ENCODE results near the gene DYNC1LI2.
A peak's percentile ranks its signal among the peaks of the same experiment; 100 is the strongest.
"Not testable (repeated sequence)": the region's sequence is repeated elsewhere in the genome, so short reads cannot be mapped to it uniquely, and the experiment has no call there.

The DYNC1LI2 gene

GRCh38 chr16:66751303-66751991 lies at the start of gene DYNC1LI2:
TSS of gene DYNC1LI2 (minus strand) at chr16:66751609. CDS start at chr16:66751591, 18 bp downstream.
- peak; percentile 80 for DNase-seq

GRCh38 chr16:66800856-66801255 lies 49.4 kb upstream of the DYNC1LI2 start:
- DNase-seq: no peak

GRCh38 chr16:66798161-66798560 lies 46.8 kb upstream of the DYNC1LI2 start:
- no peak for DNase-seq

DNA sequence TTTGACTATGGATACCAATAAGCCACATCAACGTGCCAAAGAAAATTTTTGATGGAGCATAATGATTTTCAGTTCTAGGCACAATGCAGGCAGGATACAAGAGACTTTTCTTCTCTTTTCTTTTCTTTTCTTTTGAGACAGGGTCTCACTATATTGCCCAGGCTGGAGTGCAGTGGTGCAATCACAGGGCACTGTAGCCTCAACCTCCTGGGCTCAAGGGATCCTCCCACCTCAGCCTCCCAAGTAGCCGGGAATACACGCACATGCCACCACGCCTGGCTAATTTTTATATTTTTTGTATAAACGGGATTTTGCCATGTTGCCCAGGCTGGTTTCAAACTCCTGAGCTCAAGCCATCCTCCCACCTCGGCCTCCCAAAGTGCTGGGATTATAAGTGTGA lies 42.6 kb upstream of the DYNC1LI2 start:
- DNase-seq: not testable (repeated sequence)

DNA sequence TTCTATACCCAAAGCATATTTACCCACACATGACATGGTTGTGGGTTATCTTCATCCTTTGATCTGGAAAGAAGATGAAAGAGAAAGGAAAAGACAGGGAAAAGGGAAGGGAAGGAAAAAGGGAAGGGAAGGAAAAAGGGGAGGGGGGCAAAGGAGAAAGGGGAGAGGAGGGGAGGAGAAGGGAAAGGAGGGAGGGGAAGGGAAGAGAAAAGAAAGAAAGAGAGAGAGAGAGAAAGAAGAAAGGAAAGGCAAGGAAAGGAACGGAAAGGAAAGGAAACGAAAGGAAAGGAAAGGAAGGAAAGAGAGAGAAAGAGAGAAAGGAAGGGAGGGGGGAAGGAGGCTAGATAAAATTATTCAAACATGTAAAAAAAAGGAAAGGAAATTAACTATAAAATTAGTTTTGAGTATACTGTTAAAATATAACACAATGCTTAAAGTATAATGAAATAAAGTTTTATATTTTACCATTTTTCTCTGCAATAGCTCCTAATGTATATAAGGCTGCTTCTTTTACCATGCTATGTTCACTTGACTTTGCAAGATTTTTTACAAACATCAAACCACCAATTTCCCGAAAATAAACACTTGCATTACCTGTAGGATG lies 38.8 kb upstream of the DYNC1LI2 start:
- no peak for DNase-seq

DNA sequence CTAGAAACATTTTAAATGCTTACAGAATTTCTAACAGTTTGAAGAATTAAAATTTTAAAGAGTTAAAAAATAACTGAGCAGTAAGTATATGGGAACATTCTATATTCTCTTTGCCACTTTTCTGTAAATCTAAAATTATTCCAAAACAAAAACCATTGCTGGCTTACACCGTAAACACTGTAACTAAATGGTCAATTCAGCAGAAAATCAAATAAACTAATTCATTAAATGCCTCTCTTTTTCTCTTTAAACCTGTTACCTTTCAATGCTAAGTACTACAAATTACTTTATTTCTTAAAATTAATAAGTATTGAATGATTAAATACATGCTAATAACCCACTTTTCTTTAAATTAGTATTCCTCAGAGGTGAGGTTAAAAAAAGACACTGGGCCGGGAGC lies 36.0 kb upstream of the DYNC1LI2 start:
- no peak for DNase-seq

GRCh38 chr16:66786551-66786950 lies 35.1 kb upstream of the DYNC1LI2 start:
- DNase-seq: no peak

- no peak for DNase-seq
These were observed 25.0 kb upstream of the DYNC1LI2 start for GRCh38 chr16:66776457-66776856.

DNA sequence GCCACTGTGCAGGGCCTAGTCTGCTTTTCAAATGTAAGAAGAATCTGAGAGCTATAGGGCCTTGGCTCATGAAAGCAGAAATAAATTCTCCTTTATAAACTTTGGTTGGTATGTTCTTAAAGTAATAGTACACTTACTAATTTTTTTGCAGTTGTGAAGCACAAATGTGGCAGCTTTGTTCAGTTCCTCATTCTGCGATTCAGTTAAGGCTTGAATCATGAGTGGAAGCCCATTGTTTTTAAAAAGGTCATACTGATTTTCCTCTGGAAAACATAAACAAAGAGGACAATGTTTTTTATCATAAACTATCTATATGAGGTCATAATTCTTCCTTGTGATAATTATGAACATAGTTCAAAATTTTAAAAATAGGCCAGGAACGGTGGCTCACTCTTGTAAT lies 23.6 kb upstream of the DYNC1LI2 start:
- DNase-seq: no peak

- DNase-seq: no peak
These were observed 6.7 kb upstream of the DYNC1LI2 start for GRCh38 chr16:66758086-66758485.

- no peak for DNase-seq
These were observed 3.4 kb upstream of the DYNC1LI2 start for GRCh38 chr16:66754819-66755218.

GRCh38 chr16:66754211-66754610 lies 2.8 kb upstream of the DYNC1LI2 start:
- DNase-seq: no peak

- no peak for DNase-seq
These were observed 1.5 kb upstream of the DYNC1LI2 start for GRCh38 chr16:66752958-66753357.

DNA sequence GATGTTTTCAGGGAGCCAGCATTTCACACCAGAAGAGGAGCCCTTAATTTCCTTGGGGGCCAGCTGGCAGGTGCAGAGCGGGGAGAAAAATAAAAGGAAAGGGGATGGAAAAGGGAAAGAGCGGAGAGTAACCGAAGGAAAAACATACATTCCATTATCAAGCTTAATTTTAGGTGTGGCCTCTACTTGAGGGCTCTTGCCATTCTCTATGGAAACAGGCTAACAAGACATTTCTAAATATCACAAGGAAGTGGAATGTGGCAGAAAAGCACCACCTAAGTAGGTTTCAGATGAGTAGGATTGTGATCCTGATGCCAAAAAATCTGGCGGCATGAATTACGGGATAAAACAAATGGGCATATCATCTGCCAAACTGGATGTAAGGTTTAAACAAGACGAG lies 970 bp upstream of the DYNC1LI2 start:
- DNase-seq: no peak

DNA sequence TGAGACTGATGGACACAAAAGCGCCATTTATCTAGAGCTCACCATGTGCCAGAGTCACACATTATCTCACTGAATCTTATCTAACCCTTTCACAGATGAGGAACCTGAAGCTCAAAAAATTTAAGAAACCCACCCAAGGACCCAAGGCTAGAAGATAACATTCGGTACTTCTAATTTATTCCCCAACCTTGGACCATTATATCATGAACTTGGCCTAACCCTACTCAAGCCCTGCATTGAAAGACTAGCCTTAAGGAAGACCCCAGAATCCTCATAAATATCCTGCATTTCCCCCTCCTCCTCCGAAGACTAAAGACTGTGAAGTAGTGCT lies 548 bp upstream of the DYNC1LI2 start:
- DNase-seq: no peak

DNA sequence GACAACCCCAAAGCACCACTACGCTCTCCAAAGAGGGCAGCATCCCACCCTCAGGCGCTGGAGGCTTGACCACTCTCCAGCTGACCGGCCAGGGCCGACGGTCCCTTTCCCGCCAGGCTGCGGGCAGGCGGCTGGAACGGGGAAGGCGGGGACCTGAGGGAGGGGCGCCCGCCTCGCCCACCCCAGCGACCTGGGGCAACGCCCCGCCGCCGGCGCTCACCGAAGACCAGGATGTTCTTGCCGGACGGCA lies 431 bp downstream of the DYNC1LI2 start:
- DNase-seq: peak; percentile 15

GRCh38 chr16:66750279-66751052 lies 943 bp downstream of the DYNC1LI2 start:
- DNase-seq: no peak

GRCh38 chr16:66746682-66747081 lies 4.7 kb downstream of the DYNC1LI2 start:
- DNase-seq: no peak

DNA sequence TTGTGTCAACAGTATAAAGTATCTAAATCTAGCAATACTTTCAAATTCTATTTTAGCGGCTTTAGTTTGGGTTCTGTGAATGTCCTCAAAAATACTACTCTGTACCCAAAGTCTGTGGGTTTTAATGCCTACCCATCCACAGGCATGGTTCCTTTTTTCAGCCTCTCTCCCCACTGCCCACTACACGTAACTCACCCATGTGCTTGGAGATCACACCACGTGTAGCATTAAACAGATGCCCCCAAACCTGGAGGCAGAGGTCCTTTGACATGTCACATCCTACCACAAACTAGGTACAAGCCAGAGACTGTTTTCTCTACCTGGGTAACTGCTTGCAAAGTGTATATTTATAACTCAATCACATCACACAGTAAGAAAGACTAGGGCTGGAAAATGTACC lies 5.4 kb downstream of the DYNC1LI2 start:
- no peak for DNase-seq

DNA sequence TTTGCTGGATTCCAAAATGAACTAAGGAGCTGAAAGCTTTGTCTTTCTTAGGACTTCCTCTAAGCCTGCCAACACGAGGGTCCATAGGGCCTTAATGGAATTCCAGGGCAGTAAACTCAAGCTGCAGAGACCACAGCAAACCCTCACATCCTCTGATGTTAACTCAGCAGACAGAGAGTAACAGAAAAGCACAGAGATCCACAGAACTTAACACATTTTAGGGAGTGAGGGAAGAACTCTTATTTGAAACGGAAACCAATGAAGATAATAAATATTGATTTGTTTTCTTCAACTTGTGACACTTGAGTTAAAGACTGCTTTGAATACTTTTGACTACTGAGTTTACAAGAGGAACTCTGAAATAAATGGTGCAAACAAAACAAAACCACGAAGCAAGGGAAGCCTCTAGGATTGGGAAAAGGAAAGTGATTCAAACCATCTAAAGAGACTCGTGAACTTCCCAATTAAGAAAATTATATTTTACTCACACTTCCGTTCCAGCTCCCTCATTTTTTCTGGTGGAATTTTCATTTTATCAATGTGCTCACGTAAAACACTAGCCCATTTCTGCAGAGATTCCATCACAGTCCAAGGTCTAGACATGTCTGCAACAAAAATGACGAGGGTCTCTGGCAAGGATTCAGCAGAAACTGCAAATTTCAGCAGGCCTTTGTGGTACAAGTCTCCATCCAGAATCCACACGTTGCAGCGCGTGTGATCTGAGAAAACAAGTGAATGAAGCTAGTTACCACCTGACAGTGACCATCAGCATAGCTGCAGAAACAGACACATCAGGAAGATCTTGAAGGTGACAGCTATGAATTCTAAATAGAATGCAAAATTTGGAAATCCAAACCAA lies 9.2 kb downstream of the DYNC1LI2 start:
- DNase-seq: no peak

- no peak for DNase-seq
These were observed 10.1 kb downstream of the DYNC1LI2 start for GRCh38 chr16:66741169-66741900.

- DNase-seq: no peak
These were observed 10.9 kb downstream of the DYNC1LI2 start for GRCh38 chr16:66740533-66740932.

GRCh38 chr16:66740010-66740409 lies 11.4 kb downstream of the DYNC1LI2 start:
- DNase-seq: peak; percentile 9

Measured in stimulated activated CD4-positive, alpha-beta T cell treated with anti-CD3 and anti-CD28 coated beads, Interleukin-4, amount 100 ng/mL, for 1 hour (primary cell).